Tibial nerve (tissue), 4 donors: ENCODE results near the gene TMC2.

ENCODE experiments used
- EP300 ChIP-seq, 2 donors: sonication (generic); formaldehyde crosslinking; IDR thresholded peaks; one replicate each; pipeline ENCODE4 v1.6.1; 2017; ENCODE audit warnings: antibody characterized with exemption in 2 of 2, mild to moderate bottlenecking in 1 of 2
- POLR2A ChIP-seq, 2 donors: fragments of 450-650 bp; IDR thresholded peaks; one replicate each; pipeline ENCODE4 v1.6.1; 2017; ENCODE audit warnings: antibody characterized with exemption in 2 of 2, mild to moderate bottlenecking in 2 of 2, moderate library complexity in 2 of 2
- TF ChIP-seq, protein P1 (sequence below), 5 experiments: fragments of 200-600 bp in 3 of 5; fragments of 450-650 bp in 2 of 5; sonication (generic) in 3 of 5; IDR thresholded peaks; one replicate each; pipeline ENCODE4 v1.5.1; 2016 to 2019; ENCODE audit warnings: antibody characterized with exemption in 5 of 5, mild to moderate bottlenecking in 3 of 5, moderate library complexity in 2 of 5

GRCh38 chr20:2537101-2537500 lies 728 bp downstream of the TMC2 start:
- TF ChIP-seq, protein P1, sequence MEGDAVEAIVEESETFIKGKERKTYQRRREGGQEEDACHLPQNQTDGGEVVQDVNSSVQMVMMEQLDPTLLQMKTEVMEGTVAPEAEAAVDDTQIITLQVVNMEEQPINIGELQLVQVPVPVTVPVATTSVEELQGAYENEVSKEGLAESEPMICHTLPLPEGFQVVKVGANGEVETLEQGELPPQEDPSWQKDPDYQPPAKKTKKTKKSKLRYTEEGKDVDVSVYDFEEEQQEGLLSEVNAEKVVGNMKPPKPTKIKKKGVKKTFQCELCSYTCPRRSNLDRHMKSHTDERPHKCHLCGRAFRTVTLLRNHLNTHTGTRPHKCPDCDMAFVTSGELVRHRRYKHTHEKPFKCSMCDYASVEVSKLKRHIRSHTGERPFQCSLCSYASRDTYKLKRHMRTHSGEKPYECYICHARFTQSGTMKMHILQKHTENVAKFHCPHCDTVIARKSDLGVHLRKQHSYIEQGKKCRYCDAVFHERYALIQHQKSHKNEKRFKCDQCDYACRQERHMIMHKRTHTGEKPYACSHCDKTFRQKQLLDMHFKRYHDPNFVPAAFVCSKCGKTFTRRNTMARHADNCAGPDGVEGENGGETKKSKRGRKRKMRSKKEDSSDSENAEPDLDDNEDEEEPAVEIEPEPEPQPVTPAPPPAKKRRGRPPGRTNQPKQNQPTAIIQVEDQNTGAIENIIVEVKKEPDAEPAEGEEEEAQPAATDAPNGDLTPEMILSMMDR (IDR thresholded peaks at IDR 0.05): no peak
- TF ChIP-seq POLR2A (IDR thresholded peaks at IDR 0.05): no peak
- no peak for TF ChIP-seq EP300 (IDR thresholded peaks at IDR 0.05)
